ENCODE measurements around the gene BRD3. TPM values are rescaled to one million over a fixed set of nuclear protein-coding genes. Genes with fewer than 3 reads are reported as not detected.
"Not testable (repeated sequence)": the region's sequence is repeated elsewhere in the genome, so short reads cannot be mapped to it uniquely, and the experiment has no call there.

The BRD3 gene
- total RNA-seq: 10 to 100 TPM; 50.2 to 51.3 TPM

DNA sequence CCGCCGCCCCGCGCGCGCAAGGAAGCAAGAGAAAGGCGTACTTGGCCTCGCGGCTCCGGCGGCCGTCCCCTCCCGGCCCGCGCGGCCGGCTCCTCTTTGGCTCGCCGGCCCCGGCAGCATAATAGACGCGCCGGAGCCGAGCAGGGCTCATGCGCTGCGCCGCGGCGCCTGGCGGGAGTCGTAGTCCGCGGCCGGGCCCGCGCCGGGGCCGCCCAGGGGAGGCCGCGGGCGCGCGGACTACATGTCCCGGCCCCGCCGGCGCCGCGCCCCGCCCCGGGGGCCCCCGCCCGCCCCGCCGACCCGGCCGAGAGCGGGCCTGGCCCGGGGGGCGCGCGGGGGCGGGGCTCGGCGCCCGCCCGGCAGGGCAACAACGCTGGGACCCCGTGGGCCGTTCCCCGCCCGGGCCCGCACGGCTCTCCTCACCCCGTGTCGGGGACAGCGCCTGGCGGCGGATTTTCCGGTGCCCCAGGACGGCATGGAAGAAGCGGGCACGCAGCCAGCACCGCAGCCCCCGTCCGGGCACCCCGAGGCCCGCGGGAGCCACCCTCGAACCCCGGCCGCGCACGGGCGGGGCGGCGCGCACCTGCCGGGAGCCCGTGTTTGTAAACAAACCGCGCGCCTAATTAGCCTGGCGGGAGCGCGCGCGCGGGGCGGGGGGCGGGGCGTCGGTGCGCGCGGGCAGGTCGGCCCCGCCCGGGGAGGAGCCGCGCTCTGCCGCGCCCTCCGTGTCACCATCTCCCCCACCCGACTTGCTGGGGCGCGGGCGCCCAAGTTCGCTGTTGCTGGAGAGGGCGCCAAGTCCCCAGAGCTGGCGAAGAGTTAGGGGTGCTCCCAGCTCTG lies at the start of gene BRD3:
BRD3 (minus strand) TSS at position 123 of the 840 bp plus-strand sequence. CDS start 14,549 bp downstream, outside the sequence.
- Mint-ChIP-seq H3K27ac (peak within 1 kb of the TSS; percentile 50), H3K4me1 (ENCODE audit: low read depth) (peaks cover 35% of the 10 kb centered on the region), H3K27me3 (ENCODE audit: low read depth) (peaks cover 14% of the 10 kb centered on the region), H3K9me3 (no peaks in the 10 kb centered on the region), H3K4me3 (peak within 1 kb of the TSS; percentile 91 to 97), H3K36me3 (ENCODE audit: insufficient read depth in 2 of 2) (no peaks in the 10 kb centered on the region)
- DNase-seq (peak; percentile 86 to 89), ATAC-seq (replicated peaks in 1 of 2) (peak; percentile 87)

DNA sequence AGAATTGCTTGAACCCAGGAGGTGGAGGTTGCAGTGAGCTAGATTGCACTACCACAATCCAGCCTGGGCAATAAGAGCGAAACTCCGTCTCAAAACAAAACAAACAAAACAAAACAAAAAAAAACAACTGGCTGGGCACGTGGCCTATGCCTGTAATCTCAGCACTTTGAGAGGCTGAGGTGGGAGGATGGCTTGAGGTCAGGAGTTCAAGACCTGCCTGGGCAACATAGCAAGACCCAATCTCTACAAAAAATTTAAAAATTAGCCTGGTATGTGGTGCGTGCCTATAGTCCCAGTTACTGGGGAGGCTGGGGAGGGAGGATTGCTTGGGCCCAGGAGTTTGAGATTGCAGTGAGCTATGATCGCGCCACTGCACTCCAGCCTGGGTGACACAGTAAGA lies 44.7 kb upstream of the BRD3 start:
- Mint-ChIP-seq H3K4me1 (ENCODE audit: low read depth) (no peaks in the 10 kb centered on the region), H3K36me3 (ENCODE audit: insufficient read depth in 2 of 2) (no peaks in the 10 kb centered on the region), H3K4me3 (no peak overlapping the region), H3K27me3 (ENCODE audit: low read depth) (peaks cover under 1% of the 10 kb centered on the region), H3K9me3 (no peaks in the 10 kb centered on the region), H3K27ac (no peak overlapping the region)
- DNase-seq (no peak), ATAC-seq (replicated peaks in 1 of 2) (no peak)

DNA sequence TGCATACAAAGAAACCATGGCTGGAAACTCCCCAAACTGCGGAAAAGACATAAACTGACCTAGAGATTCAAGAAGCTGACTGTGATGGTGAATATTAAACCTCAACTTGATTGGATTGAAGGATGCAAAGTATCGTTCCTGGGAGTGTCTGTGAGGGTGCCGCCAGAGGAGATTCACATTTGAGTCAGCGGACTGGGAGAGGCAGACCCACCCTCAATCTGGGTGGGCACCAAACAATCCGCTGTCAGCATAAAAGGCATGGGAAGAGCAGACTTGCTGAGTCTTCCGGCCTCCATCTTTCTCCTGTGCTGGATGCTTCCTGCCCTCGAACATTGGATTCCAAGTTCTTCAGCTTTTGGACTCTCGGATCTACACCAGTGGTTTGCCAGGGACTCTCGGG lies 43.2 kb upstream of the BRD3 start:
- ATAC-seq (replicated peaks in 1 of 2) (no peak), DNase-seq (no peak)

DNA sequence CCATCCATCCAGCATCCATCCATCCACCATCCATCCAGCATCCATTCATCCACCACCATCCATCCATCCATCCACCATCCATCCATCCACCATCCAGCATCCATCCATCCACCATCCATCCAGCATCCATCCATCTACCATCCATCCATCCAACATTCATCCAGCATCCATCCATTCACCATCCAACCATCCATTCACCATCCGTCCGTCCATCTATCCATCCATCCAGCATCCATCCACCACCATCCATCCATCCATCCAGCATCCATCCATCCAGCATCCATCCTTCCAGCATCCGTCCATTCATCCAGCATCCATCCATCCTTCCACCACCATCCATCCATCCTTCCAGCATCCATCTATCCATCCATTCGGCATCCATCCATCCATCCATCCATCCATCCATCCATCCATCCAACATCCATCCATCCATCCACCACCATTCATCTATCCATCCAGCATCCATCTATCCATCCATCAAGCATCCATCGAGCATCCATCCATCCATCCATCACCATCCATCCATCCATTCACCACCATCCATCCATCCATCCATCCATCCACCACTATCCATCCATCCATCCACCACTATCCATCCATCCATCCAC lies 35.7 kb upstream of the BRD3 start:
- H3K27me3 Mint-ChIP-seq (ENCODE audit: low read depth): peaks cover 23% of the 10 kb centered on the region
- DNase-seq (no peak), ATAC-seq (replicated peaks in 1 of 2) (no peak)
- no peak overlapping the region for H3K4me3 Mint-ChIP-seq
- no peak overlapping the region for H3K27ac Mint-ChIP-seq
- no peaks in the 10 kb centered on the region for H3K36me3 Mint-ChIP-seq (ENCODE audit: insufficient read depth in 2 of 2)
- H3K4me1 Mint-ChIP-seq (ENCODE audit: low read depth): no peaks in the 10 kb centered on the region
- H3K9me3 Mint-ChIP-seq: peaks cover 0 to 8% of the 10 kb centered on the region in 2 donors

More for the DNA sequence above, 43.2 kb upstream of the BRD3 start:
- Mint-ChIP-seq H3K4me3 (no peak overlapping the region), H3K9me3 (no peaks in the 10 kb centered on the region), H3K36me3 (ENCODE audit: insufficient read depth in 2 of 2) (no peaks in the 10 kb centered on the region), H3K27ac (no peak overlapping the region), H3K27me3 (ENCODE audit: low read depth) (peaks cover 7% of the 10 kb centered on the region), H3K4me1 (ENCODE audit: low read depth) (no peaks in the 10 kb centered on the region)

DNA sequence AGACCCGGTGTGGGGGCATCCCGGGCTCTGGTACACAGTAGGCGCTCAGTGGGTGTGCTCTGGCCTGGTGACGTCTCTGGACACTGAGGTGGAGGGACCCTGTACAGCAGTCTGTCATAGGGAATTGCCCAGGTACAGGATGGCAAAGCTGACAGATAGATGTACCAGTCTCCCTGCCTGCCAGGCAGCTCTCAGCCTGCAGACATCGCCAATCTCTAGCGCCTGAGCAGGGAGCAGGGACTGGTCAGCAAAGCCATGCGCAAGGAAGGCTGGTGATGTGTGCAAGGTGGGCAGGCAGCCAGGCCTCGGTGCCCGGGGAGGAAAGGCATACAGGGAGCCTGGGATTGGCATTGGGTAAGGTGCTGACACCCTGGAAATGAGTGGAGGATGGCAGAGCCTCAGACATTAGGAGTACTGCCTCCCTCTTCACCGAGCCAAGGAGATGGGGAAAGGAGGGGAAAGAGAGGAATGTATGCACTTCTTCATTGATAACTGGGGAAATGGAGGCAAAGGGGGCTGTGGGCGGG lies 33.9 kb upstream of the BRD3 start:
- Mint-ChIP-seq H3K36me3 (ENCODE audit: insufficient read depth in 2 of 2) (no peaks in the 10 kb centered on the region), H3K9me3 (peaks cover 0 to 8% of the 10 kb centered on the region in 2 donors), H3K27me3 (ENCODE audit: low read depth) (peaks cover 16% of the 10 kb centered on the region), H3K27ac (no peak overlapping the region), H3K4me1 (ENCODE audit: low read depth) (no peaks in the 10 kb centered on the region), H3K4me3 (no peak overlapping the region)
- DNase-seq: no peak
- ATAC-seq (replicated peaks in 1 of 2): no peak

DNA sequence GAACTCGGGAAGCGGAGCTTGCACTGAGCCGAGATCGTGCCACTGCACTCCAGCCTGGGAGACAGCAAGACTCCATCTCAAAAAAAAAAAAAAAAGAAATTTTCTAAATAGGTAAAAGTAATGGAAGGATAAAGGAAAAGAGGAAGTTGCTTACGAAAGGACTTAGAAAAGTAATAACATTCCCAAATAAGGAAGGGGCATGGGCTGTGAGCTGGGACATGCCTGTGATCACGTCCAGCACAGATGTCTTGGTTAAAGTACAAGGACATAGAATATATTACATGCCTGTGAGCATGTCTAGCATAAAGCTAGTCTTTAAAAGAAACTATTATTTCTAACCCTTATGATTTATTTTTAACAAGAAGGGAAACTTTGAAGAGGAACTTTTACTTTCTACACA lies 33.3 kb upstream of the BRD3 start:
- H3K36me3 Mint-ChIP-seq (ENCODE audit: insufficient read depth in 2 of 2); H3K27ac Mint-ChIP-seq; H3K4me1 Mint-ChIP-seq (ENCODE audit: low read depth); H3K9me3 Mint-ChIP-seq; H3K4me3 Mint-ChIP-seq; ATAC-seq (replicated peaks in 1 of 2); DNase-seq: not testable (repeated sequence)
- H3K27me3 Mint-ChIP-seq (ENCODE audit: low read depth): peaks cover 16% of the 10 kb centered on the region

DNA sequence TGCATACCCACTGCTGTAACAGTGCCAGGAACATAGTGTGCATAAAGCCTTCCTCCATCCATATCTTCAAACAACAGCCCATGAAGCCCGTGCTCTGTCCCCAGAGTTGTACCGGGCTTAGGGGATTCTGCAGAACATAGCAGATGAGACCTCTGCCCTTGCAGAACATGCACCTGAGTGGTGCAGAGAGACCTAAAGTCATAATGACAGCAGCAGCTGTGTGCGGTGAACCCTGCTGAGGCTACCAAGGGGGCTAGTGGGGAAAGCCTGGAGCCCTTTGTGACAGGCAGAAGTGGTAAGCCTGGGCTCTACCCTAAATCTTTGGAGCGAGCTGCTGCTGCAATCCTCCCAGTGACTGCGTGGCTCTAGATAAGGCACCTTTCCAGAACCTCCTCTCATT lies 32.2 kb upstream of the BRD3 start:
- Mint-ChIP-seq H3K36me3 (ENCODE audit: insufficient read depth in 2 of 2) (no peaks in the 10 kb centered on the region), H3K4me1 (ENCODE audit: low read depth) (no peaks in the 10 kb centered on the region), H3K4me3 (no peak overlapping the region), H3K9me3 (peaks cover 0 to 8% of the 10 kb centered on the region in 2 donors), H3K27me3 (ENCODE audit: low read depth) (peaks cover 12% of the 10 kb centered on the region), H3K27ac (no peak overlapping the region)
- ATAC-seq (replicated peaks in 1 of 2) (no peak), DNase-seq (no peak)

DNA sequence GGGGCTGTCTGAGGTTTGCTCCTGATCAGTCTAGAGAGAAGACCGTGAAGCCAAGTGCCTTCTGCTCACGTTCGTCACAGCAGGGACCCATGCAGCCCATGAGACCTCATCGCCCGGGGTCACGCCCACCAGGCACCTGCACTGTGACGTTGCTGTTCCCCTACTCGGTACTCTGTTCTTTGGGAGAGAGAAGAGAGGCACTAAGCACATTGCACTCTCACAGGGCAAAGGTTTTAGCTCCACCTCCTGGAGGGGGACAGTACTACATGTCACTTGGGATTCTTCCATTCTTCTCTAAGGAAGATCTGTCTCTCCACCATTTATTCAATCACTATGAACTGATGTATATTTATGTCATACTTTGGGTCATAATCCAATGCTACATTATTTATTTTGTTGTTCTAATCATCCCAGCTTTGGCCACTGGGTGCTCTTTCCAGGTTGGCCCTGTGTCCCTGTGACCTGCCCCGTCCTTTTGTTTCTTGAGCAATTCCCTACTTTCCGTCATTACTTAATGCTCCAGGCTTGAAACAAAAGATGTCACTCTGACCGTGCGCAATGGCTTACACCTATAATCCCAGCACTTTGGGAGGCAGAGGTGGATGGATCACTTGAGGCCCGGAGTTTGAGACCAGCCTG lies 31.4 kb upstream of the BRD3 start:
- H3K36me3 Mint-ChIP-seq (ENCODE audit: insufficient read depth in 2 of 2): no peaks in the 10 kb centered on the region
- H3K4me1 Mint-ChIP-seq (ENCODE audit: low read depth): no peaks in the 10 kb centered on the region
- peak; percentile 56 to 69 for DNase-seq
- peak; percentile 77 to 85 for ATAC-seq (replicated peaks in 1 of 2)
- peaks cover 0 to 8% of the 10 kb centered on the region in 2 donors for H3K9me3 Mint-ChIP-seq
- H3K4me3 Mint-ChIP-seq: no peak overlapping the region
- peaks cover 14% of the 10 kb centered on the region for H3K27me3 Mint-ChIP-seq (ENCODE audit: low read depth)
- H3K27ac Mint-ChIP-seq: no peak overlapping the region

DNA sequence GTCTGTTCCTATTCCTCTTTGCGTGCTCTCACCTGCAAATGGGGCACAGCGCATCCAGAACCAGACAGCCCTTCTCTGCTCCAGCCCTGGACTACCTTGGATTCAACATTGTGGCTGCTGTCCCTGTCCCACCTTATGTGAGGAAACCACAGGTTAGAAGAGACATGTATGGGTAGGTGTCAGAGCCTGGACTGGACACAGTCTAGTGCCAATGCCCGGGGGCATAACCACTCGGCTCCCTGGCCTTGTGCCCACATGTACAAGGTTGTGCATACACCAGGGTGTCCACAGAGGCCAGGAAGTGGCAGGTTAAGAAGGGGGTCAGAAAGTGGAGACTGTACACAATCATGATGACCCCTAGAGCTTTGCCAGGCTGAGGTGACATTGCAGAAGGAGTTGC lies 22.1 kb upstream of the BRD3 start:
- no peak overlapping the region for H3K27ac Mint-ChIP-seq
- peaks cover 13% of the 10 kb centered on the region for H3K27me3 Mint-ChIP-seq (ENCODE audit: low read depth)
- H3K4me3 Mint-ChIP-seq: no peak overlapping the region
- H3K36me3 Mint-ChIP-seq (ENCODE audit: insufficient read depth in 2 of 2): peaks cover 0 to 1% of the 10 kb centered on the region in 2 donors
- no peak for ATAC-seq (replicated peaks in 1 of 2)
- H3K9me3 Mint-ChIP-seq: no peaks in the 10 kb centered on the region
- no peaks in the 10 kb centered on the region for H3K4me1 Mint-ChIP-seq (ENCODE audit: low read depth)
- no peak for DNase-seq

DNA sequence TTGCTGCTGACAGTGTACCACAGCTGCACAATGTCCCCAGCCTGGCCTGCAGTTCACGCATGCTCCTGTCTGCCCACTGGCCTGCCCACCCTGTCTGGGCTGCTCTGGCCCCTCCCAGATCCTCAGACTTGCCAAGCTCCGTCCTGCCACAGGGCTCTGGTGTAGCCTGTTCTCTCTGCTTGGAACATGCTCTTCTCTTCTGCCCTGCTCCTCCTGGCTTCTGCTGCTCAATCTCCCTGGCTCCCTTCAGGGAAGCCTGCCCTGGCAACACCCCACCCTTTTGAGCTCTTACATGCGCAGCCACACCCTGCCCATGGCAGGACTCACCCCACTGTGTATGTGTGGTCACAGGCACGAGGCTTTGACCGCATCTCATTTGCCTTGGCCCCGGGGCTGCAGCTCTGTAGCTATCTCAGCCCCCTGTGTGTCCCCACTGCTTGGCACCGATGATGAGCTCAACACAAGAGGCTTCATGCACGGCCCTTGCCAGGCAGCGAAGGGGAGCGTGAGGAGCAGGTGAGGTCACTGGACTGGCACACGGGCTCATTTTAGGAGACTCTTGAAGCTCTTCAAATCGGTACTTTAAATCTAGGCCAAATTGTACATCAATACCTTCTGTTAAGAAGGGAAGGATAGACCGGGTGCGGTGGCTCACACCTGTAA lies 20.4 kb upstream of the BRD3 start:
- ATAC-seq (replicated peaks in 1 of 2) (no peak), DNase-seq (no peak)
- H3K4me1 Mint-ChIP-seq (ENCODE audit: low read depth): no peaks in the 10 kb centered on the region
- no peak overlapping the region for H3K27ac Mint-ChIP-seq
- H3K4me3 Mint-ChIP-seq: no peak overlapping the region
- peaks cover 0 to 1% of the 10 kb centered on the region in 2 donors for H3K36me3 Mint-ChIP-seq (ENCODE audit: insufficient read depth in 2 of 2)
- H3K27me3 Mint-ChIP-seq (ENCODE audit: low read depth): peaks cover 16% of the 10 kb centered on the region
- H3K9me3 Mint-ChIP-seq: no peaks in the 10 kb centered on the region

DNA sequence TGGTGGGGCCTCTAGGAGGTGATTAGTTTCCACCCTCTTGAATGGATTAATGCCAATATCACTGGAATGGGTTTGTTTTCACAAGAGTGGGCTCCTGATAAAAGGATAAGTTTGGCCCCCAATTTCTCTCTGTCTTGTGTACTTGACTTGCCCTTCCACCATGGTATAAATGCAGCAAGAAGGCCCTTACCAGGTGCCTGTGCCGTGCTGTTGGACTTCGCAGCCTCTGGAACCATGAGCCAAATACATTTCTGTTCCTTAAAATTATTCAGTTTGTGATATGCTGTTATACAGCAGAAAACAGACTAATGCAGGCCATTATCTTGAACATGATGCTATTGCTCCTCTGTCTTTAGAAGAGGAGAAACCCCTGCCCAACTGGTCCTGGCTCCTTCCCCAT lies 17.8 kb upstream of the BRD3 start:
- H3K9me3 Mint-ChIP-seq: no peaks in the 10 kb centered on the region
- no peak for DNase-seq
- H3K27ac Mint-ChIP-seq: no peak overlapping the region
- H3K4me1 Mint-ChIP-seq (ENCODE audit: low read depth): no peaks in the 10 kb centered on the region
- H3K27me3 Mint-ChIP-seq (ENCODE audit: low read depth): peaks cover 14% of the 10 kb centered on the region
- ATAC-seq (replicated peaks in 1 of 2): no peak
- peaks cover 0 to 1% of the 10 kb centered on the region in 2 donors for H3K36me3 Mint-ChIP-seq (ENCODE audit: insufficient read depth in 2 of 2)
- H3K4me3 Mint-ChIP-seq: no peak overlapping the region

DNA sequence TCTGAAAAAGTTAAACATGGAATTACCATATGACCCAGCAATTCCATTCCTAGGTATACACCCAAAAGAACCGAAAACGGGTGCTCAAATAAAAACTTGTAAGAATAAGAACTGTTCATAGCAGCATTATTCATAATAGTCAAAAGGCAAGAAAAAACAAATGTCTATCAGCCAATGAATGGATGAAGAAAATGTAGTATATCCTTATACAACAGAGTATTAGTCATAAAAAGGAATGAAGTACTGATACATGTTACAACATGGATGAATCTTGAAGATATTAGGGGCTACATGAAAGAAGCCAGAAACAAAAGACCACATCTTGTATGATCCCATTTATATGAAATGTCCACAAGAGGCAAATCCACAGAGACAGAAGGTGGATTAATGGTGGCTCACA lies 15.6 kb upstream of the BRD3 start:
- H3K27ac Mint-ChIP-seq: no peak overlapping the region

DNA sequence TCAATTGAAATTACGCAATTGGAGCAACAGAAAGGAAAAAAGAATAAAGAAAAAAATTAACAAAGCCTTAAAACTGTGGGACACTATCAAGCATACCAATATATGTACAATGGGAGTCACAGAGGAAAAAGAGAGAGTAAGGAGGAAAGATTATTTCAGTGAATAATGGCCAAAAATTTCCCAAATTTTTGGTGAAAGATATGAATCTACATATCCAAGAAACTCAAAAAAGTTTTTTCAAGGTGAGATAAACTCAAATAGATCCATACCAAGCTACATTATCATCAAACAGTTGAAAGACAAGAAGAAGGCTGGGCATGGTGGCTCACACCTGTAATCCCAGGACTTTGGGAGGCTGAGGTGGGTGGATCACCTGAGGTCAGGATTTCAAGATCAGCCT lies 8.8 kb upstream of the BRD3 start:
- no peak overlapping the region for H3K4me3 Mint-ChIP-seq
- H3K4me1 Mint-ChIP-seq (ENCODE audit: low read depth): no peaks in the 10 kb centered on the region
- peaks cover 8% of the 10 kb centered on the region for H3K27me3 Mint-ChIP-seq (ENCODE audit: low read depth)
- no peak overlapping the region for H3K27ac Mint-ChIP-seq
- ATAC-seq (replicated peaks in 1 of 2) (no peak), DNase-seq (no peak)
- peaks cover 0 to 17% of the 10 kb centered on the region in 2 donors for H3K9me3 Mint-ChIP-seq
- H3K36me3 Mint-ChIP-seq (ENCODE audit: insufficient read depth in 2 of 2): peaks cover 15% of the 10 kb centered on the region in 2 donors

More for the DNA sequence above, 15.6 kb upstream of the BRD3 start:
- peaks cover 0 to 6% of the 10 kb centered on the region in 2 donors for H3K9me3 Mint-ChIP-seq
- no peak for DNase-seq
- H3K27me3 Mint-ChIP-seq (ENCODE audit: low read depth): peaks cover 14% of the 10 kb centered on the region
- no peaks in the 10 kb centered on the region for H3K4me1 Mint-ChIP-seq (ENCODE audit: low read depth)
- no peak overlapping the region for H3K4me3 Mint-ChIP-seq
- ATAC-seq (replicated peaks in 1 of 2): no peak
- H3K36me3 Mint-ChIP-seq (ENCODE audit: insufficient read depth in 2 of 2): peaks cover 5 to 6% of the 10 kb centered on the region in 2 donors

All from activated T-cell treated with anti-CD3 and anti-CD28 coated beads, Interleukin-2, amount 50 U/mL, for 72 hours (primary cell).